Measurements from ENCODE around the gene IRF5.

IRF5 gene

GRCh38 chr7:128918016-128918665 is 19.6 kb upstream of the IRF5 start:
- TF ChIP-seq CTCF (IDR thresholded peaks at IDR 0.05; ENCODE audit: low read length, missing control alignments): no peak
- H3K4me3 ChIP-seq (replicated peaks; ENCODE audit: low read depth, low read length): no peak overlapping the region
- no peak for DNase-seq (ENCODE audit: low read depth)

DNA sequence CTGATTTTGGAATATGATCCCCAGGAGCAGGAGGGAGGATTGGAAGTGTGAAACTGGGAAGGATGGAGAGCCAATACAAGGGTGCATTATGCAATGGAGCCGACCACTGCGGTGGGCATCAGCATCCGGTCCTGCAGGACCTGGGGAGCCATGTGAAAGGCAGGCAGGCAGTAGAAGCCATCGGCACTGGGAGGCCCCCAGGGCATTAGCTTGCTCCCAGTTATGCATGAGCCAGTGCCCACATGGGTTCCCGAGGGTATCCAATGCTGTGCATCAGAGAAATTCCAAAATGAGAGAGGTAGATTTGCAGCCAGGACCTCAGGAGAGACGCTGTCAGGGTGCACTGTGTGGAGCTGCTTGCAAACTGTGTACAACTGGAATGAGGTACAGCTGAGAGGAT is 18.5 kb upstream of the IRF5 start:
- no peak for DNase-seq (ENCODE audit: low read depth)
- no peak for TF ChIP-seq CTCF (IDR thresholded peaks at IDR 0.05; ENCODE audit: low read length, missing control alignments)
- H3K4me3 ChIP-seq (replicated peaks; ENCODE audit: low read depth, low read length): no peak overlapping the region

DNA sequence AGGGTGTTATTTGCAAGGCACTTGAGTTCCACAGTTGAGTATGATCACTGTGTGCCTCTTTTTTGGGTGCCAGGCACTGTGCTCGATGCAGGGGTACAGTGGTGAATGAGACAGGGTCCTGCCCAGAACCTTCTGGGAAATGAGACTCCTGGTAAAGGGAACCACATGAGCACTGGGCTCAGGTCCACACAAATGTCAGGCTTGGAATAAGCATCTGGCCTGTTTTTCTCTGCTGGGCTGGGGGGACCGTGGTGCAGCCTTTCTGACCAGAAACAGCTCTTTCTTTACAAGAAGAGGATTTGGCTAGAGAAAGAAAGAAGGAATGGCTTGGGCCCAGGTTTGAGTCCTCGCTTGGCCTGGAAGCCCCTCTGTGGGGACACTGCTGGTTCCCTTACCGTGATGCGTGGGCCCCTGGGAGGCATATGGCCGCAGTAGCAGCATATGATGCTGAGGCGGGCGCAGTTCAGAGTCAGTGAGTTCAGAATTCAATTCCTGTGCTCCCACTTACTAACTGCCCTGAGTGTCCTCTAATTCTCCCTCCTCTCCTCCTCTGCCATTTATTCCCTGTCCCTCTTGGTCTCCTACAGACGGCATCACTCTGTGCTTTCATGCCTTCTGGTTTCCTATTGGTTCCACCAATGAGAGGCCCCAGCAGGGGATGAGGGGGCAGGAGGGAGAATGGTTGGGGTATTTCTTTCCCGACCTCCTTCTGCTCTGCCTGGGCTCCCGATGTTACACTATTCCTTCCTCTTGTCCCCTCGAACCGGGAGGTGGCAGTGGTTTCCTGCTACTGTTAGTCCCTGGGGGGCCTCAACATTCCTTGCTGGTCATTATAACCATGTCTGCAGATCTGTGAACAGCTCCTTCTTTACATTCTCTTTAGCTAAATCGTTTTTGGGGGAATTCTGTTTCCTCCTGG is 17.6 kb upstream of the IRF5 start:
- no peak overlapping the region for H3K4me3 ChIP-seq (replicated peaks; ENCODE audit: low read depth, low read length)
- TF ChIP-seq CTCF (IDR thresholded peaks at IDR 0.05; ENCODE audit: low read length, missing control alignments): no peak
- no peak for DNase-seq (ENCODE audit: low read depth)

DNA sequence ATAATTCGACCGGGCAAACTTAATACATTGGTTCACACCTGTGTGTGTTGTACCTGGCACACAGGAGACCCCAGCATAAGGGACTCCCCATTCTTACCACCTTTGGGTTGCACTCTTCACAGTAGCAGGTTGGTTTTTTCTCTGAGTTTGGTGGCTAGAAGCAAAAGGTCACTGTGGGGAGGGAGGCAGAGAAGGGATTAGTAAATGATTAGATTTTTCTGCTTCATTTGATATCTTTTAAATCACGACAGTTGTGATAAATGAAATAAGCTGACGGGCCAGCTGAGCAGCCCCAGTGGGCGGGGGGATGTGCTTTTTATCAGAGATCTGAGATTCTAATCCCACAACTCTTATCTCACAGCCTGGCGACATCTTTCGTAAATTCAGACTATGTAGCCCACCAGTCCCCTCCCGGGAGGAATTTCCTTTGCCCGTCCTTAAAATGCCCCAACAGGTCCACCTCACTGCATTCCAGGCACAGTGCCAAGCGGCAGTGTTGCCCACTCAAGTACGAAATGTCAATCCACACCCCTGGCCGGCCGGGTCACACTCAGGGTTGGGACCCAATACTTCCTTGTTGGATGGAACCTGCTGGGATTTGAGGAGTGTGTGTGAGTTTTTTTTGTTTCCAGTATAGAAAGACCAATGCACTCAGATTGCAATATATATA is 16.7 kb upstream of the IRF5 start:
- no peak overlapping the region for H3K4me3 ChIP-seq (replicated peaks; ENCODE audit: low read depth, low read length)
- no peak for TF ChIP-seq CTCF (IDR thresholded peaks at IDR 0.05; ENCODE audit: low read length, missing control alignments)
- DNase-seq (ENCODE audit: low read depth): no peak

DNA sequence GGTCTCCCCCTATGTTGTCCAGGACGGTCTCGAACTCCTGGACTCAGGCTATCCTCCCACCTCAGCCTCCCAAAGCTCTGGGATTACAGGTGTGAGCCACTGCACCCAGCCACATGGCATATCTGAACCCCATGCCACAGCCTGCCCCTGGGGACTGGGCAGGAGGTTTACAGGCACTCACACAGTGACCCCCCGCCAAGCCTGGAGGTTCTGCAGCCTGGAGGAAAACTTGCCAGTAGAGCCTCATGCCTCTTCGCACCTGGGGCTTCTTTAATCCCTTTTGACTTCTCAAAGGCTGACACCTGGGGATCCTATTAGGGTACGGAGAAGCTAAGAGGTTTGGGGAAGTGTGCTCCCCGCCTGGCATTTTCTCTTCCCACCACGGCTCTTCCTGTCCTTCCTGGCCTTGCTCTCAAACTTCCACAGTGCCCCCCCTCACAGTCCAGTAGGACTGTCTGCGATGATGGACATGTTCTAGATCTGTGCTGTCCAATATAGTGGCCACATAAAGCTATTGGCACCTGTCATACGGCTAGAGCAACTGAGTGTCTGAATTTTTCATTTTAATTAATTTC is 15.8 kb upstream of the IRF5 start:
- TF ChIP-seq CTCF (IDR thresholded peaks at IDR 0.05; ENCODE audit: low read length, missing control alignments): no peak
- H3K4me3 ChIP-seq (replicated peaks; ENCODE audit: low read depth, low read length): no peak overlapping the region
- no peak for DNase-seq (ENCODE audit: low read depth)

- no peak for DNase-seq (ENCODE audit: low read depth)
- no peak overlapping the region for H3K4me3 ChIP-seq (replicated peaks; ENCODE audit: low read depth, low read length)
- no peak for TF ChIP-seq CTCF (IDR thresholded peaks at IDR 0.05; ENCODE audit: low read length, missing control alignments)
Observed at GRCh38 chr7:128922496-128923410, 15.0 kb upstream of the IRF5 start.

All from fibroblast of pulmonary artery (primary cell).